GM12891 (cell line): Measurements from ENCODE around the gene NEDD4L.

Source experiments
- PAX5 ChIP-seq: IDR thresholded peaks from 2 replicates; pipeline ENCODE4 v1.6.1; 2011; ENCODE audit warnings: low read length, moderate library complexity, mild to moderate bottlenecking; ENCODE audit not compliant: insufficient read depth, severe bottlenecking
- POLR2A ChIP-seq: IDR thresholded peaks from 2 replicates; pipeline ENCODE4 v1.6.1; 2011; ENCODE audit warnings: low read depth, low read length, control low read depth
- POLR2AphosphoS5 ChIP-seq: IDR thresholded peaks from 2 replicates; pipeline ENCODE4 v1.6.1; 2011; ENCODE audit warnings: low read depth, low read length, control low read depth
- TAF1 ChIP-seq: IDR thresholded peaks from 2 replicates; pipeline ENCODE4 v1.6.1; 2011; ENCODE audit warnings: low read depth, low read length, control low read depth

DNA sequence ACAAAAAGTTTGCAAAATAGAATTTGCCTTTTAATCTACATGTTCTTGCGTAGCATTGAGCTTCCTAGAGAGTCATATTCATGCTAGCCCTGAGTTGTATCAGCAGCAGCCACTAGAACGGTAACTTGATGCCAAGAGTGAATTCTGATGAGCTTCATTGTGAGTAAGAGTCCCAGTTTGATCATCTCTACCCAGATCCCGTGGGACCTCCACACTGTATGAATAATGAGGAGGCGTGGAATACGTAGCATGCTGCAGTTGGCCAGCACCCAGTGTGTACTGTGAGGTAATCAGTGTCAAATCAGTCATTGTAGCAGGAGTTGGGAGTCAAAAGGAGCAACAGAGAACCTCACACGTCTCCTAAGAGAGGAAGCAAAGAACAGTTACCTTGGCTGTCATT is 197.9 kb downstream of the NEDD4L start:
- TF ChIP-seq PAX5, result no peak
- no peak for TF ChIP-seq POLR2AphosphoS5
- no peak for TF ChIP-seq POLR2A
- TF ChIP-seq TAF1, result no peak
